DOHH2 (cell line): ENCODE data around the gene MAP6.

Source experiments
- H3F3A ChIP-seq: fragments of 200-600 bp; sonication (generic), shearing (Covaris generic); 2 replicates; pipeline ENCODE4 v1.6.0; 2016; ENCODE audit warnings: antibody characterized with exemption, mild to moderate bottlenecking; ENCODE audit not compliant: control insufficient read depth, insufficient read depth
- H3K27ac ChIP-seq: fragments of 200-600 bp; sonication (generic); 2 replicates; pipeline ENCODE4 v1.5.1; 2014; ENCODE audit warnings: low read depth, mild to moderate bottlenecking, low read length, moderate library complexity
- H3K27me3 ChIP-seq: fragments of 200-600 bp; sonication (generic); 2 replicates; pipeline ENCODE4 v1.6.1; 2014; ENCODE audit warnings: mild to moderate bottlenecking, low read length, mixed read lengths; ENCODE audit not compliant: control insufficient read depth
- H3K36me3 ChIP-seq: fragments of 200-600 bp; sonication (generic); 2 replicates; pipeline ENCODE4 v1.6.1; 2014; ENCODE audit warnings: mild to moderate bottlenecking, low read length, moderate library complexity, mixed read lengths; ENCODE audit not compliant: control insufficient read depth
- H3K4me1 ChIP-seq: fragments of 200-600 bp; sonication (generic); 2 replicates; pipeline ENCODE4 v1.6.1; 2014; ENCODE audit warnings: mild to moderate bottlenecking, low read length, mixed read lengths; ENCODE audit not compliant: control insufficient read depth
- H3K4me2 ChIP-seq: fragments of 200-600 bp; sonication (generic); 2 replicates; pipeline ENCODE4 v1.6.0; 2014; ENCODE audit warnings: mild to moderate bottlenecking, low read length, moderate library complexity
- H3K4me3 ChIP-seq: fragments of 200-600 bp; sonication (generic); 2 replicates; pipeline ENCODE4 v1.5.1; 2014; ENCODE audit warnings: mild to moderate bottlenecking, low read length, mixed read lengths
- H3K79me2 ChIP-seq: fragments of 200-600 bp; sonication (generic); 2 replicates; pipeline ENCODE4 v1.6.1; 2014; ENCODE audit warnings: mild to moderate bottlenecking, low read length, mixed read lengths; ENCODE audit not compliant: control insufficient read depth
- H3K9me2 ChIP-seq: fragments of 200-600 bp; sonication (generic); replicated peaks from 2 replicates; pipeline ENCODE4 v1.6.1; 2014; ENCODE audit warnings: mild to moderate bottlenecking, low read length, mixed read lengths; ENCODE audit not compliant: control insufficient read depth
- H3K9me3 ChIP-seq: fragments of 200-600 bp; sonication (generic); 2 replicates; pipeline ENCODE4 v1.6.1; 2014; ENCODE audit warnings: antibody characterized with exemption, low read length, mixed read lengths; ENCODE audit not compliant: control insufficient read depth, insufficient read depth
- H4K20me1 ChIP-seq: fragments of 200-600 bp; sonication (generic); 2 replicates; pipeline ENCODE4 v1.6.0; 2014; ENCODE audit warnings: low read depth, mild to moderate bottlenecking, antibody characterized with exemption, low read length, moderate library complexity; ENCODE audit not compliant: control insufficient read depth, insufficient read depth
- EZH2phosphoT487 ChIP-seq: fragments of 200-600 bp; sonication (generic); IDR thresholded peaks from 2 replicates; pipeline ENCODE4 v1.6.1; 2017; ENCODE audit warnings: borderline replicate concordance, mild to moderate bottlenecking, antibody characterized with exemption, low read length, moderate library complexity, mixed read lengths
- TF ChIP-seq, protein P1 (sequence below): fragments of 200-600 bp; sonication (generic); IDR thresholded peaks from one replicate; pipeline ENCODE4 v1.5.1; 2014; ENCODE audit warnings: antibody characterized with exemption, mild to moderate bottlenecking, low read depth, low read length; ENCODE audit not compliant: poor library complexity, severe bottlenecking

The MAP6 gene

DNA sequence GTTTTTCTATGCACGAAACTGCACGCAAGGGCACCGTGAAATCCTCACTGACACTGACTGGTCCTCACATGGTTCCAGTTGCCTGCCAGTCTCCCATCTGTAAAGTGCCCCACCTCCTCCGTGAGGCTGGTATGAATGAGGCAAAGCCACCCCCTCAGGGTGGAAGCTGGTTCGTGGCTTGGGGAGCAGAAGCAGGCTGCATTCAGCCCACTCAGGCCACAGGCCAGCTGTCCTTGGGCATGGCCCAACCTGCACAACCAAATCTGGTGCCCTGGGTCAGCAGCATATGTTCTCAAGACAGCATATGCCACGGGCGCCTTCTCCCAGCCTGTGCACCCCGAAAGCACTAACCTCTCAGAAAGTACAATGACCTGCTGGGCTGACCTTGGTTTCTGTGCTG is 77.5 kb downstream of the MAP6 start:
- no peaks in the 10 kb centered on the region for H3K9me3 ChIP-seq
- no peaks in the 10 kb centered on the region for H3K36me3 ChIP-seq
- H3K4me2 ChIP-seq, result no peak overlapping the region
- peaks cover under 1% of the 10 kb centered on the region; the same call in 1 of the 2 replicates for H3K27me3 ChIP-seq
- H3K4me1 ChIP-seq, result peaks cover 19% of the 10 kb centered on the region
- no peaks in the 10 kb centered on the region for H3K9me2 ChIP-seq
- H3K27ac ChIP-seq, result no peak overlapping the region
- H3K79me2 ChIP-seq, result no peaks in the 10 kb centered on the region
- no peaks in the 10 kb centered on the region for H3F3A ChIP-seq
- no peaks in the 10 kb centered on the region for H4K20me1 ChIP-seq
- no peak overlapping the region for H3K4me3 ChIP-seq
- TF ChIP-seq EZH2phosphoT487, result no peak
- TF ChIP-seq, protein P1, sequence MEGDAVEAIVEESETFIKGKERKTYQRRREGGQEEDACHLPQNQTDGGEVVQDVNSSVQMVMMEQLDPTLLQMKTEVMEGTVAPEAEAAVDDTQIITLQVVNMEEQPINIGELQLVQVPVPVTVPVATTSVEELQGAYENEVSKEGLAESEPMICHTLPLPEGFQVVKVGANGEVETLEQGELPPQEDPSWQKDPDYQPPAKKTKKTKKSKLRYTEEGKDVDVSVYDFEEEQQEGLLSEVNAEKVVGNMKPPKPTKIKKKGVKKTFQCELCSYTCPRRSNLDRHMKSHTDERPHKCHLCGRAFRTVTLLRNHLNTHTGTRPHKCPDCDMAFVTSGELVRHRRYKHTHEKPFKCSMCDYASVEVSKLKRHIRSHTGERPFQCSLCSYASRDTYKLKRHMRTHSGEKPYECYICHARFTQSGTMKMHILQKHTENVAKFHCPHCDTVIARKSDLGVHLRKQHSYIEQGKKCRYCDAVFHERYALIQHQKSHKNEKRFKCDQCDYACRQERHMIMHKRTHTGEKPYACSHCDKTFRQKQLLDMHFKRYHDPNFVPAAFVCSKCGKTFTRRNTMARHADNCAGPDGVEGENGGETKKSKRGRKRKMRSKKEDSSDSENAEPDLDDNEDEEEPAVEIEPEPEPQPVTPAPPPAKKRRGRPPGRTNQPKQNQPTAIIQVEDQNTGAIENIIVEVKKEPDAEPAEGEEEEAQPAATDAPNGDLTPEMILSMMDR, result no peak

DNA sequence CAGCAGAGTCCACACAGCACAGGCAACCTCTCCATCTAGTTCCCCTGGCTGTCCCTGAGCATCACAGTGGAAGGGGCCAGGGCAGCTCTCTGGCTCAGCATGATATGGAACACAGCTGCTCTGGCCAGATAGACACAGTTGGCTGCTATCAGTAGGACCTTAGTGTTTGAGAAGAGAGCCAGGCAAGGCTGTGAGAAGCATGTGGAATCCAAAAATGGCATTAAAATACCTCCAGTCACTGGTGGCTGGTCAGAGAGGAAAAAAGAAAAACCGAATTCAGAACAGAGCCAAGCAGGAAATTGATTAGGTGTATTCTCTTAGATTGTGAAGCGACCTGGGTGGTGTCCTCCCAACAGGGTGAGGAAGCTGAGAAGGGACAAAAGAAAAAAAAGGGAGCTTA is 78.9 kb downstream of the MAP6 start:
- Histone ChIP-seq H3K79me2 (no peaks in the 10 kb centered on the region), H3K9me2 (no peaks in the 10 kb centered on the region), H3K27ac (no peak overlapping the region), H4K20me1 (no peaks in the 10 kb centered on the region), H3K36me3 (no peaks in the 10 kb centered on the region), H3F3A (no peaks in the 10 kb centered on the region), H3K27me3 (peaks cover under 1% of the 10 kb centered on the region; the same call in 1 of the 2 replicates), H3K9me3 (no peaks in the 10 kb centered on the region), H3K4me3 (no peak overlapping the region), H3K4me2 (no peak overlapping the region), H3K4me1 (peaks cover 4% of the 10 kb centered on the region)
- TF ChIP-seq EZH2phosphoT487, result no peak
- TF ChIP-seq, protein P1, result no peak

DNA sequence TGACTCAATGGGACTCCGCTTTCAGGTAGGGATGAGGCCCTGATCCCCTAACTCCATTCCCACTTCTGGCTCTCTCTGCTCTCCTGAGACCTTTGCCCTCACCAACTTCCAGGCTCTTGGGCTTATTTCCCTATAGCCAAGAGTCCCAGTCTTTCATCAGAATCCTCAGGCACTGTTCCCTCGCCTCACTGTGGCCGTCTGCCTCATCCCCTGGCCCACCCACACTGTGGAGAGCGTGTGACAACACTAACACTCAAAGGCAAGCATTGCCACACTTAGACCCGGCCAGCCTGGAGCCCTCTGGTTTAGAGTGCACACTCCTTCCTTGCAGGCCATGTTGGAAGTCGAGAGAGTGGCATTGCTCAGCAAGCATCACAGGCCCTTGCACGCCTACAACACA is 79.8 kb downstream of the MAP6 start:
- Histone ChIP-seq H3K9me3 (no peaks in the 10 kb centered on the region), H3K27me3 (peaks cover 7% of the 10 kb centered on the region), H3K36me3 (no peaks in the 10 kb centered on the region), H4K20me1 (no peaks in the 10 kb centered on the region), H3K4me2 (no peak overlapping the region), H3K27ac (no peak overlapping the region), H3K4me1 (no peaks in the 10 kb centered on the region), H3K9me2 (no peaks in the 10 kb centered on the region), H3K79me2 (no peaks in the 10 kb centered on the region), H3K4me3 (no peak overlapping the region), H3F3A (no peaks in the 10 kb centered on the region)
- TF ChIP-seq, protein P1, result no peak
- no peak for TF ChIP-seq EZH2phosphoT487
